Adrenal gland (tissue), 12 donors: Measurements from ENCODE around the gene SRSF8. TPM values are rescaled to one million over a fixed set of nuclear protein-coding genes. Genes with fewer than 3 reads are reported as not detected.

Source experiments
- DNase-seq, 7 donors: peaks; one replicate each; pipeline ENCODE4 v3.0.0-alpha.2; 2019 to 2020
- H3K27ac ChIP-seq, 5 donors: fragments of 200-600 bp; sonication (generic) in 4 of 5; 1 replicate in 3 of 5; 2 replicates in 2 of 5; pipeline versions ENCODE4 v1.5.1 to v1.8.0; 2016 to 2020; ENCODE audit warnings: mild to moderate bottlenecking in 1 of 5
- H3K27me3 ChIP-seq: fragments of 200-600 bp; 2 replicates; pipeline ENCODE4 v1.8.0; 2021
- H3K36me3 ChIP-seq, 2 donors: fragments of 200-600 bp; replicated peaks in 1 of 2; 1 replicate in 1 of 2; 2 replicates in 1 of 2; pipeline versions ENCODE4 v1.5.1 to v1.8.0; 2018 to 2022
- H3K4me1 ChIP-seq, 2 donors: fragments of 200-600 bp; replicated peaks in 1 of 2; 1 replicate in 1 of 2; 2 replicates in 1 of 2; pipeline versions ENCODE4 v1.5.1 to v1.8.0; 2018 to 2021
- H3K4me3 ChIP-seq, 4 donors: fragments of 200-600 bp; sonication (generic) in 3 of 4; one replicate each; pipeline ENCODE4 v1.5.1; 2016 to 2018
- H3K9me3 ChIP-seq, 3 donors: fragments of 200-600 bp; sonication (generic) in 1 of 3; replicated peaks in 1 of 3; 1 replicate in 2 of 3; 2 replicates in 1 of 3; pipeline versions ENCODE4 v1.5.1 to v1.8.0; 2016 to 2021
- CTCF ChIP-seq, 6 experiments: fragments of 450-650 bp in 4 of 6; fragments of 200-600 bp in 2 of 6; sonication (generic) in 1 of 6; IDR thresholded peaks; 1 replicate in 5 of 6; 2 replicates in 1 of 6; pipeline versions ENCODE4 v1.5.1 to v1.8.0; 2016 to 2021; ENCODE audit warnings: antibody characterized with exemption in 6 of 6, mild to moderate bottlenecking in 2 of 6, moderate library complexity in 1 of 6
- POLR2A ChIP-seq, 2 donors: fragments of 450-650 bp; IDR thresholded peaks; one replicate each; pipeline ENCODE4 v1.6.1; 2017; ENCODE audit warnings: antibody characterized with exemption in 2 of 2, mild to moderate bottlenecking in 2 of 2, moderate library complexity in 1 of 2
- WGBS, 4 donors: extraction: QIAGEN DNeasy Blood & Tissue Kit in 2 of 4; methylation state at CpG; one replicate each; pipeline versions ENCODE4 v1.1.5 to v1.1.7; 2013 to 2017; 5-methylcytosine and 5-hydroxymethylcytosine counted together
- intact Hi-C, 2 donors: fragments of 100-400 bp; cut with DNase I; formaldehyde crosslinking; loops; one replicate each; pipeline versions ENCODE4 v1.14.1 to v1.15.0; 2022 to 2023
- polyA plus RNA-seq, 3 donors: library from polyadenylated mRNA; stranded (reverse); fragments of 200-250 nt in 2 of 3; fragments of 350-450 nt in 1 of 3; fragmentation: Illumina TruSeq in 1 of 3; extraction: RNeasy Lipid Tissue Mini Kit (QIAGEN cat#74804) in 1 of 3; gene quantifications; one replicate each; pipeline ENCODE4 v1.2.3, GENCODE V29; 2013 to 2014
- total RNA-seq, 9 donors: library from RNA; depleted of rRNA in 4 of 9; stranded (reverse); fragments of >200 nt in 4 of 9; fragments of 120-200 nt in 1 of 9; fragmentation: NEBNext Ultra II Directional in 1 of 9; extraction: Animal tissue kit (Norgen Biotek cat#: 25700) in 1 of 9; gene quantifications; one replicate each; pipeline versions ENCODE4 v1.1.0 to v1.2.4, GENCODE V29; 2013 to 2023
- donor health status: healthy with polysubstance abuse.
- donor health status: Bipolar disorder and iron deficiency.
- donor health status: DM: yes; HTN: yes; CAD: no.
- donor health status: DM: no; HTN: no; CAD: no.
- donor health status: DM: no; HTN: no; CAD: no.
- donor health status: DM: yes; HTN: yes; CAD: no.

SRSF8 gene
- total and polyA plus RNA-seq, 12 donors, result 20.0 to 60.4 (median 43.6) TPM

- TF ChIP-seq POLR2A (IDR thresholded peaks at IDR 0.05), result no peak
- no peak for TF ChIP-seq CTCF (IDR thresholded peaks at IDR 0.05)
- WGBS, 4 donors, result 80 to 86% (median 86%) methylated on average over 6 of the region's 6 CpGs
- H3K36me3 ChIP-seq, result no peaks in the 10 kb centered on the region
- no peak overlapping the region for H3K27ac ChIP-seq
- no peak for DNase-seq
- no peaks in the 10 kb centered on the region for H3K4me1 ChIP-seq
- H3K4me3 ChIP-seq, result no peak overlapping the region
- no peaks in the 10 kb centered on the region for H3K27me3 ChIP-seq
- H3K9me3 ChIP-seq, result no peaks in the 10 kb centered on the region
- intact Hi-C loops, result no loop called here
Observed at GRCh38 chr11:95059046-95059445, 7.7 kb upstream of the SRSF8 start.

GRCh38 chr11:95065336-95065735 is 1.4 kb upstream of the SRSF8 start:
- Histone ChIP-seq H3K4me1 (peaks cover 0 to 18% of the 10 kb centered on the region in 2 donors), H3K27me3 (no peaks in the 10 kb centered on the region), H3K4me3 (no peak overlapping the region), H3K27ac (no peak overlapping the region), H3K9me3 (no peaks in the 10 kb centered on the region), H3K36me3 (no peaks in the 10 kb centered on the region)
- no peak for TF ChIP-seq CTCF (IDR thresholded peaks at IDR 0.05)
- TF ChIP-seq POLR2A (IDR thresholded peaks at IDR 0.05), result no peak
- intact Hi-C loops, result no loop called here
- WGBS, 4 donors, result 92 to 100% (median 97%) methylated on average over 1 of the region's 1 CpG
- DNase-seq, result no peak

GRCh38 chr11:95067039-95067840 is 521 bp downstream of the SRSF8 start:
- no peaks in the 10 kb centered on the region for H3K27me3 ChIP-seq
- H3K4me1 ChIP-seq, result peaks cover 0 to 18% of the 10 kb centered on the region in 2 donors
- DNase-seq, result peak; percentile 81 to 91 (median 87)
- H3K27ac ChIP-seq, result peak overlapping the region; percentile 74 to 99 (median 97)
- intact Hi-C loops, result no loop called here
- H3K36me3 ChIP-seq, result no peaks in the 10 kb centered on the region
- H3K4me3 ChIP-seq, result peak overlapping the region; percentile 64 to 99 (median 86)
- 0 to 1% (median 0%) methylated on average over 7 to 98 of the region's 98 CpGs for WGBS, 4 donors
- H3K9me3 ChIP-seq, result no peaks in the 10 kb centered on the region
- TF ChIP-seq POLR2A (IDR thresholded peaks at IDR 0.05) (peak; percentile 75 to 80), CTCF (IDR thresholded peaks at IDR 0.05) (peak; percentile 44 to 80 (median 62))

- no peaks in the 10 kb centered on the region for H3K36me3 ChIP-seq
- no peaks in the 10 kb centered on the region for H3K9me3 ChIP-seq
- peak overlapping the region; percentile 64 to 99 (median 86) for H3K4me3 ChIP-seq
- H3K27me3 ChIP-seq, result no peaks in the 10 kb centered on the region
- H3K4me1 ChIP-seq, result peaks cover 0 to 18% of the 10 kb centered on the region in 2 donors
- WGBS, 4 donors, result 0 to 1% (median 0%) methylated on average over 14 to 16 of the region's 16 CpGs
- intact Hi-C loops, result no loop called here
- peak in 2 of 7 donors; percentile 51 to 66 for DNase-seq
- TF ChIP-seq POLR2A (IDR thresholded peaks at IDR 0.05) (peak in 1 of 2 donors; percentile 3), CTCF (IDR thresholded peaks at IDR 0.05) (no peak)
- peak overlapping the region; percentile 74 to 99 (median 97) for H3K27ac ChIP-seq
Observed at GRCh38 chr11:95067841-95068219, 1.1 kb downstream of the SRSF8 start.
